Measurements from ENCODE around the gene ITGA8. TPM values are rescaled to one million over a fixed set of nuclear protein-coding genes. Genes with fewer than 3 reads are reported as not detected.

Gene ITGA8
- total RNA-seq, 1 donor from 2014 or later = not detected

DNA sequence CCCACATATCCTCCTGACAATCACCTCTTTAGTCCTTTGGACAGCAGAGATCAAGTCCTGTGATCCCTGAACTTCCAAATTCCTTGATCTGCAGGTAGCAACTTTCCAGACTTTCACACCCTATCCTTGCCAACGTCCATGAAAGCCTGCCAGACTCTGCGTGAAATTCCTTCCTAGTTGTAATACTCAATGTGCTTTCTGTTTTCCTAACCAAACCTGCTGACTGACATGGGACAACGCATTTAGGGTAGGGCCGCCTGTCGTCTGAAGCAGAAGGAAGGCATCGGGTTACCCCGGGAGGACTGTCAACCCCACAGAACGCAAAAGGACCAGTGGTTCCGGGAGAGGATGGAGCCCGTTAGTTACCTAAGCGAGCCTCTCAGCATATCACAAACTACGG lies 23.9 kb downstream of the ITGA8 start:
- Mint-ChIP-seq H3K27ac (no peak overlapping the region), H3K4me1 (no peaks in the 10 kb centered on the region), H3K4me3 (no peak overlapping the region), H3K9me3 (no peaks in the 10 kb centered on the region), H3K36me3 (ENCODE audit: low read depth) (no peaks in the 10 kb centered on the region), H3K27me3 (peaks cover 6% of the 10 kb centered on the region)
- peak; percentile 33 for DNase-seq
- intact Hi-C loops (cut with micrococcal nuclease) = no loop called here

- Mint-ChIP-seq H3K9me3 (no peaks in the 10 kb centered on the region), H3K27me3 (peaks cover 18% of the 10 kb centered on the region), H3K36me3 (ENCODE audit: low read depth) (no peaks in the 10 kb centered on the region), H3K4me3 (no peak overlapping the region), H3K27ac (no peak overlapping the region), H3K4me1 (no peaks in the 10 kb centered on the region)
- intact Hi-C loops (cut with micrococcal nuclease) = no loop called here
- DNase-seq = peak; percentile 24
Measured at GRCh38 chr10:15690031-15690430, 29.7 kb downstream of the ITGA8 start.

DNA sequence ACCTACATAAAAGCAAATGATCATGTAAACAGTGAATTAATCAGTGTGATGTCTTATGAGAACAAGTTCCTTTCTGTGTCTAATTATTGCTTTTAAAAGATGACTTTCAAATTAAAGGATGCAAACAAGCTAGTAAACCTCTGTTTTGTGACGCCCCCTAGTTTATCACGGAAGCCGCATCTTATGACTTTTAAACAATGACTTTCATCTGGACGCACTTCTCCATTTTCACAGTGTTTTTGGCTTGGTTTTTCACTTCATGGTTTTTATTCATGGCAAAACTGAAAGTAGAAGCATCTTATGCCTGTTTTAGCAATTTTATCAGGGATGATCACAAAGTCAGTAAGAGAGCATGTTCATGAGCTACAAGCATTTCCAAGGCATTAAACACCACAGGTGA lies 35.0 kb downstream of the ITGA8 start:
- no peaks in the 10 kb centered on the region for H3K4me1 Mint-ChIP-seq
- H3K27me3 Mint-ChIP-seq = peaks cover 25% of the 10 kb centered on the region
- no peak overlapping the region for H3K4me3 Mint-ChIP-seq
- no peak overlapping the region for H3K27ac Mint-ChIP-seq
- intact Hi-C loops (cut with micrococcal nuclease) = no loop called here
- DNase-seq = no peak
- H3K36me3 Mint-ChIP-seq (ENCODE audit: low read depth) = no peaks in the 10 kb centered on the region
- no peaks in the 10 kb centered on the region for H3K9me3 Mint-ChIP-seq

- Mint-ChIP-seq H3K36me3 (ENCODE audit: low read depth) (no peaks in the 10 kb centered on the region), H3K9me3 (no peaks in the 10 kb centered on the region), H3K27me3 (peaks cover 18% of the 10 kb centered on the region), H3K4me3 (no peak overlapping the region), H3K4me1 (no peaks in the 10 kb centered on the region), H3K27ac (no peak overlapping the region)
- intact Hi-C loops (cut with micrococcal nuclease) = no loop called here
- DNase-seq = peak; percentile 17
Measured at GRCh38 chr10:15681076-15681475, 38.6 kb downstream of the ITGA8 start.

DNA sequence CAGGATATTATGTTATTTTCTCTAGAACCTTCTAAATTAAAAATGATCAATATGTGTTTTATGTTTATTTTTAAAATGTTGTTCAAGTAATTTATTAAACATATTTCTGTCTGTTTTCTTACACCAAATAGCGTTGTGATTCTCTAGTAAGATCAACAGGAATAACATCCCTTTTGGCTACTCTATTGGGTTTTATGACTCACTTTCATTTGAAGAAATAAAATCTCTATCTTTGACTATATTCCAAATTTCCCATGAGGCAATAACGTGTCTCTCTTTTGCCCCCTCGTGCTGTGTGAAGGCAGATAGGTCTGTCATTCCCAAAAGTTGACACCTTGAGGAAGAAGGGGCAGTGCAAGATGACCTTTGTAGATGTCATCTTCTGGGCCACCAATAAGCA lies 40.9 kb downstream of the ITGA8 start:
- H3K27me3 Mint-ChIP-seq = peaks cover 10% of the 10 kb centered on the region

GRCh38 chr10:15672469-15672868 lies 47.3 kb downstream of the ITGA8 start:
- Mint-ChIP-seq H3K9me3 (no peaks in the 10 kb centered on the region), H3K27ac (no peak overlapping the region), H3K36me3 (ENCODE audit: low read depth) (no peaks in the 10 kb centered on the region), H3K27me3 (no peaks in the 10 kb centered on the region), H3K4me1 (no peaks in the 10 kb centered on the region), H3K4me3 (no peak overlapping the region)
- intact Hi-C loops (cut with micrococcal nuclease) = no loop called here
- no peak for DNase-seq

More for the DNA sequence above, 40.9 kb downstream of the ITGA8 start:
- H3K4me1 Mint-ChIP-seq = no peaks in the 10 kb centered on the region
- peak; percentile 5 for DNase-seq
- H3K4me3 Mint-ChIP-seq = no peak overlapping the region
- H3K27ac Mint-ChIP-seq = no peak overlapping the region
- no peaks in the 10 kb centered on the region for H3K36me3 Mint-ChIP-seq (ENCODE audit: low read depth)
- intact Hi-C loops (cut with micrococcal nuclease) = no loop called here
- no peaks in the 10 kb centered on the region for H3K9me3 Mint-ChIP-seq

DNA sequence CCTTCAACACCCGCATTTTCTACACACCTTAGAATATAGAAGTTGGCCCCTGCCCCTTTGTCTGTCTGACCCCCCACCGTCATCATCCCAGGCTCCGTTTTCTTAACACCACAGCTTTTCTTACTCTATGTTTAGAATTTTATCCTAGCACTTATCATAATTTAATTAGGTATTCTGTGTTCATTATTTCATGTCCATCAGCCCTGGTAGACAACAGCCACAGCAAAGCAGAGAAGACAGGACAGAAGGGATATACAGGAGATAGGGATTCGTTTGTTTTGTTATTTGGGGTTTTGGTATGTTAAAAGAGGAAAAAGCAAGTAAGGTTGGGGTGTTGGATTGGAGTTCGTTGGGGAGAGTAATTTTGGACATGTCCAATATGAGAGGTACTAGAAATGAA lies 48.8 kb downstream of the ITGA8 start:
- H3K27ac Mint-ChIP-seq = no peak overlapping the region
- peaks cover 7% of the 10 kb centered on the region for H3K9me3 Mint-ChIP-seq
- intact Hi-C loops (cut with micrococcal nuclease) = no loop called here
- H3K4me1 Mint-ChIP-seq = no peaks in the 10 kb centered on the region
- H3K27me3 Mint-ChIP-seq = no peaks in the 10 kb centered on the region
- H3K36me3 Mint-ChIP-seq (ENCODE audit: low read depth) = no peaks in the 10 kb centered on the region
- DNase-seq = peak; percentile 9
- no peak overlapping the region for H3K4me3 Mint-ChIP-seq

GRCh38 chr10:15661574-15661973 lies 58.1 kb downstream of the ITGA8 start:
- no peaks in the 10 kb centered on the region for H3K9me3 Mint-ChIP-seq
- no peak for DNase-seq
- H3K36me3 Mint-ChIP-seq (ENCODE audit: low read depth) = no peaks in the 10 kb centered on the region
- no peaks in the 10 kb centered on the region for H3K27me3 Mint-ChIP-seq
- no peak overlapping the region for H3K27ac Mint-ChIP-seq
- H3K4me3 Mint-ChIP-seq = no peak overlapping the region
- no peaks in the 10 kb centered on the region for H3K4me1 Mint-ChIP-seq
- intact Hi-C loops (cut with micrococcal nuclease) = no loop called here

GRCh38 chr10:15660990-15661389 lies 58.7 kb downstream of the ITGA8 start:
- Mint-ChIP-seq H3K36me3 (ENCODE audit: low read depth) (no peaks in the 10 kb centered on the region), H3K27me3 (no peaks in the 10 kb centered on the region), H3K4me1 (no peaks in the 10 kb centered on the region), H3K27ac (no peak overlapping the region), H3K9me3 (no peaks in the 10 kb centered on the region), H3K4me3 (no peak overlapping the region)
- intact Hi-C loops (cut with micrococcal nuclease) = no loop called here
- DNase-seq = no peak

GRCh38 chr10:15658069-15658702 lies 61.5 kb downstream of the ITGA8 start:
- Mint-ChIP-seq H3K27ac (no peak overlapping the region), H3K4me3 (no peak overlapping the region), H3K36me3 (ENCODE audit: low read depth) (no peaks in the 10 kb centered on the region), H3K27me3 (no peaks in the 10 kb centered on the region), H3K9me3 (no peaks in the 10 kb centered on the region), H3K4me1 (no peaks in the 10 kb centered on the region)
- intact Hi-C loops (cut with micrococcal nuclease) = no loop called here
- DNase-seq = no peak

DNA sequence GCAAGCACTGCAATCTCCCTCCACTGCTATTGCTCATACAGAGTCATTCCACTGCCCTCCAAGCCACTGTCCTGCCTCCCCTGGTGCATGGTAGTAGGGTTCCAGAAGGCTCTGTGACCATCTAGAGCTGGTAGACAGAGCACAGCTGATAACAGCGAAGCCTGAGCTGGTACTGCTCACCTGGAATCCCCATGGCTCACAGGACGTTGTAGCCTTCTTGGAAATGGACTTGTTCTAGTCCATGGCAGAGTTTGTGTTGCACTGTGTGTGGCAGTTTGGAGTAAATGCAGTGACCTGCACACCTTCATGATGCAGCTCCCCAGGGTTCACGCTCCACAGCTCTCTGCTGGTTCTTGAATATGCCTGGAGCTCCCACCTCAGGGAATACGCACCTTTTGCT lies 67.0 kb downstream of the ITGA8 start:
- no peaks in the 10 kb centered on the region for H3K4me1 Mint-ChIP-seq
- no peaks in the 10 kb centered on the region for H3K9me3 Mint-ChIP-seq
- H3K27me3 Mint-ChIP-seq = no peaks in the 10 kb centered on the region
- intact Hi-C loops (cut with micrococcal nuclease) = no loop called here
- no peaks in the 10 kb centered on the region for H3K36me3 Mint-ChIP-seq (ENCODE audit: low read depth)
- no peak for DNase-seq
- no peak overlapping the region for H3K27ac Mint-ChIP-seq
- H3K4me3 Mint-ChIP-seq = no peak overlapping the region

- no peak overlapping the region for H3K27ac Mint-ChIP-seq
- intact Hi-C loops (cut with micrococcal nuclease) = no loop called here
- no peak overlapping the region for H3K4me3 Mint-ChIP-seq
- H3K9me3 Mint-ChIP-seq = no peaks in the 10 kb centered on the region
- H3K27me3 Mint-ChIP-seq = no peaks in the 10 kb centered on the region
- no peaks in the 10 kb centered on the region for H3K36me3 Mint-ChIP-seq (ENCODE audit: low read depth)
- DNase-seq = no peak
- no peaks in the 10 kb centered on the region for H3K4me1 Mint-ChIP-seq
Measured at GRCh38 chr10:15652117-15652516, 67.6 kb downstream of the ITGA8 start.

DNA sequence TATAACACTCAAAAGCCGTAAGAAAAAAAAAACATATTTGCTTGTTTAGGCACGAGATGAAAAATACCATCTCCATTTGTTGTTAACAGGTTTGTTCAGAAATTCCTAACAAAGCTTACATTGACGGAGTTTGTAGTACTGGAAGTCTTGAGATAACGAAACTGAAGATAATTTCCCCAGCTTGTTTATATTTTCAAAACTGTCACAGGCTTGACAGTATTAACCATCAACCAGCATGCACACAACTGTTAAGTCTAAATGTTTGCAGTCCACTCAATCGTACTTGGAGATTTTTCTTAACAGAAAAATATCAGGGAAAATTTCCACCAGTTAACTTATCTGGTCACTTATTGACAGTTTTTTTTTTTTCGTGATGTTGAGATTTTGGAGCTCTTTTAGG lies 68.5 kb downstream of the ITGA8 start:
- no peak overlapping the region for H3K4me3 Mint-ChIP-seq
- H3K36me3 Mint-ChIP-seq (ENCODE audit: low read depth) = no peaks in the 10 kb centered on the region
- no peak overlapping the region for H3K27ac Mint-ChIP-seq
- no peak for DNase-seq
- intact Hi-C loops (cut with micrococcal nuclease) = no loop called here
- no peaks in the 10 kb centered on the region for H3K9me3 Mint-ChIP-seq
- no peaks in the 10 kb centered on the region for H3K4me1 Mint-ChIP-seq
- H3K27me3 Mint-ChIP-seq = no peaks in the 10 kb centered on the region

DNA sequence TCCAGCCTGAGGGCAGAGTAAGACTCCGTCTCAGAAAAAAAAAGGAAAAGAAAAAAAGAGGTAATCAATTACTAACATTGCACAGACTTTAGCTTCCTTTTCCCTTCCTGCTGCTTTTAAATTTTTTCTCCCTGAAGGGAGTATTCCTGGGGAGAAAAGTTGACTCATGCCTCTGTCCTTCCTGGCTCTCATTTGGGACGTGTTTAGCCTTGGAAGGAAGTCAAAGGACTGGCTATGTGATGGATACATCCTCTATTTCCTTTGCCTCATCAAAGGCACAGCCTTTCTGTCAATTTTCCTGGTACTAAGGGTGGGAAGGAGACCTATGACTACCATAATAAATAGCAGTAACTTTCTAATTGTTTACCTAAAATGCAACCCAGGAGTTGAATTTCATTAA lies 77.6 kb downstream of the ITGA8 start:
- Mint-ChIP-seq H3K4me3 (no peak overlapping the region), H3K36me3 (ENCODE audit: low read depth) (no peaks in the 10 kb centered on the region), H3K27ac (no peak overlapping the region), H3K27me3 (no peaks in the 10 kb centered on the region), H3K9me3 (no peaks in the 10 kb centered on the region), H3K4me1 (no peaks in the 10 kb centered on the region)
- no peak for DNase-seq
- intact Hi-C loops (cut with micrococcal nuclease) = no loop called here

- H3K27ac Mint-ChIP-seq = no peak overlapping the region
- intact Hi-C loops (cut with micrococcal nuclease) = no loop called here
- H3K4me1 Mint-ChIP-seq = no peaks in the 10 kb centered on the region
- H3K9me3 Mint-ChIP-seq = no peaks in the 10 kb centered on the region
- no peaks in the 10 kb centered on the region for H3K27me3 Mint-ChIP-seq
- H3K36me3 Mint-ChIP-seq (ENCODE audit: low read depth) = no peaks in the 10 kb centered on the region
- no peak for DNase-seq
- H3K4me3 Mint-ChIP-seq = no peak overlapping the region
Measured at GRCh38 chr10:15640536-15641085, 79.1 kb downstream of the ITGA8 start.
